Natural killer cell (primary cell): ENCODE results near the gene CHMP3. TPM values are rescaled to one million over a fixed set of nuclear protein-coding genes. Genes with fewer than 3 reads are reported as not detected.

Experiments
- ATAC-seq, 3 donors: fragments of 150-1000 bp in 2 of 3; fragments of 200-7000 bp in 1 of 3; cut with Tn5 transposase; 1 replicate in 1 of 3; 2 replicates in 2 of 3; pipeline ENCODE4 v1.10.0; 2021; ENCODE audit warnings: mild to moderate bottlenecking in 2 of 3, moderate library complexity in 2 of 3
- DNase-seq, 2 donors: peaks; one replicate each; pipeline versions ENCODE4 v3.0.0 to v3.0.0-alpha.2; 2013 to 2021; ENCODE audit warnings: mixed read lengths in 1 of 2
- H3K27ac ChIP-seq: one replicate; pipeline ENCODE4 v1.5.1; 2013; ENCODE audit warnings: mild to moderate bottlenecking, low read length
- H3K27me3 ChIP-seq: one replicate; pipeline ENCODE4 v1.6.1; 2013; ENCODE audit warnings: low read length; ENCODE audit not compliant: control insufficient read depth, insufficient read depth
- H3K36me3 ChIP-seq: one replicate; pipeline ENCODE4 v1.6.1; 2013; ENCODE audit warnings: low read length; ENCODE audit not compliant: control insufficient read depth, insufficient read depth
- H3K4me1 ChIP-seq: one replicate; pipeline ENCODE4 v1.6.1; 2013; ENCODE audit warnings: low read length; ENCODE audit not compliant: control insufficient read depth, insufficient read depth
- H3K4me3 ChIP-seq: one replicate; pipeline ENCODE4 v1.5.1; 2013; ENCODE audit warnings: low read length
- H3K9me3 ChIP-seq: one replicate; pipeline ENCODE4 v1.6.1; 2013; ENCODE audit warnings: low read length; ENCODE audit not compliant: control insufficient read depth, insufficient read depth
- H3K27ac Mint-ChIP-seq, 2 donors: one replicate each; pipeline ENCODE4 v1.8.0; 2022; ENCODE audit warnings: mild to moderate bottlenecking in 2 of 2, mixed read lengths in 2 of 2, moderate library complexity in 1 of 2
- H3K27me3 Mint-ChIP-seq, 2 donors: one replicate each; pipeline ENCODE4 v1.8.0; 2022; ENCODE audit warnings: low read depth in 2 of 2, mixed read lengths in 2 of 2
- H3K36me3 Mint-ChIP-seq: one replicate; pipeline ENCODE4 v1.8.0; 2022; ENCODE audit warnings: mixed read lengths
- H3K4me1 Mint-ChIP-seq, 2 donors: one replicate each; pipeline ENCODE4 v1.8.0; 2022; ENCODE audit warnings: mixed read lengths in 2 of 2
- H3K4me3 Mint-ChIP-seq: one replicate; pipeline ENCODE4 v1.8.0; 2022; ENCODE audit warnings: mild to moderate bottlenecking, moderate library complexity, mixed read lengths
- H3K9me3 Mint-ChIP-seq, 2 donors: one replicate each; pipeline ENCODE4 v1.8.0; 2022; ENCODE audit warnings: mixed read lengths in 2 of 2
- WGBS: methylation state at CpG from one replicate; pipeline ENCODE4 v1.1.7; 2013; ENCODE audit warnings: missing lambda C conversion rate; ENCODE audit not compliant: insufficient coverage; 5-methylcytosine and 5-hydroxymethylcytosine counted together
- intact Hi-C: fragments of 100-400 bp; cut with micrococcal nuclease; formaldehyde crosslinking; loops from one replicate; pipeline ENCODE4 v1.14.2; 2022
- total RNA-seq, 4 donors: library from RNA; stranded (reverse); fragments of 120-200 nt in 1 of 4; gene quantifications; one replicate each; pipeline versions ENCODE4 v1.2.3 to v1.2.4, GENCODE V29; 2013 to 2022
- TF ChIP-seq, protein P1 (sequence below): fragments of 200-600 bp; IDR thresholded peaks from one replicate; pipeline ENCODE4 v1.8.0; 2022; ENCODE audit warnings: antibody characterized with exemption

CHMP3 gene
- total RNA-seq, 3 donors from 2014 or later (not counting 1 experiment from before 2014, with no cell fraction given), result 47.4 to 50.3 (median 49.3) TPM

DNA sequence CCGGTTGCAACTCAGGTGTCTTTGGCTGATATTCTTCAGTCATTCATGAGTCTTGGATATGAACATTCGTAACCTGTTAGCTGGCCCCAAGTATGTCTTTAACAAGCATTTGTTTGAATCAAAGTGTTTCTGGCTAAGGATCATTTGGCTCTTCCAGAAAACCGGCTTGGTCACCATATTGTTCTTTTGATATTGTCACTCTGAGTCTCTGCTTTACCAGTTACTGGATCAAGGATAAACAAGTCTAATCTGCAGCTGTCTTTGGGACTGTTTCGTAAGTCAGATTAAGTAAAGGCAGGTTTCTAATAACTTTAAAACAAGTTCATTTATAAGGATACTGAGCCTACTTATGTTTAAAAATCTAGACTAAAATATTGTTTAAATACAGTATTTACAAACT lies 73.0 kb downstream of the CHMP3 start:
- H3K27me3 Mint-ChIP-seq, result no peaks in the 10 kb centered on the region
- peaks cover 87% of the 10 kb centered on the region for H3K36me3 ChIP-seq
- intact Hi-C loops, result no loop called here
- no peak overlapping the region for H3K4me3 Mint-ChIP-seq
- no peaks in the 10 kb centered on the region for H3K9me3 ChIP-seq
- no peaks in the 10 kb centered on the region for H3K27me3 ChIP-seq
- peaks cover 14 to 16% of the 10 kb centered on the region in 2 donors for H3K4me1 Mint-ChIP-seq
- H3K36me3 Mint-ChIP-seq, result peaks cover 36% of the 10 kb centered on the region
- WGBS, result 95% methylated on average over 4 of the region's 4 CpGs
- H3K4me3 ChIP-seq, result no peak overlapping the region
- no peaks in the 10 kb centered on the region for H3K9me3 Mint-ChIP-seq
- H3K27ac ChIP-seq, result no peak overlapping the region
- H3K4me1 ChIP-seq, result no peaks in the 10 kb centered on the region
- no peak for ATAC-seq
- peak overlapping the region; percentile 22 to 59 for H3K27ac Mint-ChIP-seq
- no peak for DNase-seq
- TF ChIP-seq, protein P1, sequence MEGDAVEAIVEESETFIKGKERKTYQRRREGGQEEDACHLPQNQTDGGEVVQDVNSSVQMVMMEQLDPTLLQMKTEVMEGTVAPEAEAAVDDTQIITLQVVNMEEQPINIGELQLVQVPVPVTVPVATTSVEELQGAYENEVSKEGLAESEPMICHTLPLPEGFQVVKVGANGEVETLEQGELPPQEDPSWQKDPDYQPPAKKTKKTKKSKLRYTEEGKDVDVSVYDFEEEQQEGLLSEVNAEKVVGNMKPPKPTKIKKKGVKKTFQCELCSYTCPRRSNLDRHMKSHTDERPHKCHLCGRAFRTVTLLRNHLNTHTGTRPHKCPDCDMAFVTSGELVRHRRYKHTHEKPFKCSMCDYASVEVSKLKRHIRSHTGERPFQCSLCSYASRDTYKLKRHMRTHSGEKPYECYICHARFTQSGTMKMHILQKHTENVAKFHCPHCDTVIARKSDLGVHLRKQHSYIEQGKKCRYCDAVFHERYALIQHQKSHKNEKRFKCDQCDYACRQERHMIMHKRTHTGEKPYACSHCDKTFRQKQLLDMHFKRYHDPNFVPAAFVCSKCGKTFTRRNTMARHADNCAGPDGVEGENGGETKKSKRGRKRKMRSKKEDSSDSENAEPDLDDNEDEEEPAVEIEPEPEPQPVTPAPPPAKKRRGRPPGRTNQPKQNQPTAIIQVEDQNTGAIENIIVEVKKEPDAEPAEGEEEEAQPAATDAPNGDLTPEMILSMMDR, result no peak

DNA sequence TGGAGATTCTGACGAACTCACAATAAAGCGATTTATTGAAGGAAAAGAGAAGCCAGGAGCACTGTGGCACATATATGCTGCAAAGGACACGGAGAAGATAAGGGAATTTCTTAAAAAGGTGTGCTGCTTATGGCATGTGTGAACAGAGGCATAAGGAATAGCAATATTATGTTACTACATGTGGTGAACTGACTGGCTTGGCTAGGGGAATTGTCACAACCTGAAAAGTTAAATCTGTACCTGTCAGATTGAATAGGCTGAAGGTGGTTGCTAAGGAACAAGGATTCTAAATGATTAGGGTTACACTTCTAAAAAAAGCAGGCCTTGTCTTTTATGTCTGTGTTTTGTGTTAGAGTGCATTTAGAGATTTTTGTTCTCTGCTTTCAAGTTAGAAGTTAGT lies 73.7 kb downstream of the CHMP3 start:
- peaks cover 8 to 17% of the 10 kb centered on the region in 2 donors for H3K4me1 Mint-ChIP-seq
- Histone ChIP-seq H3K36me3 (peaks cover 91% of the 10 kb centered on the region), H3K27ac (no peak overlapping the region), H3K4me1 (no peaks in the 10 kb centered on the region), H3K27me3 (no peaks in the 10 kb centered on the region), H3K9me3 (no peaks in the 10 kb centered on the region), H3K4me3 (no peak overlapping the region)
- ATAC-seq (no peak), DNase-seq (no peak)
- H3K4me3 Mint-ChIP-seq, result no peak overlapping the region
- no peaks in the 10 kb centered on the region for H3K9me3 Mint-ChIP-seq
- TF ChIP-seq, protein P1, result no peak
- H3K36me3 Mint-ChIP-seq, result peaks cover 43% of the 10 kb centered on the region
- H3K27ac Mint-ChIP-seq, result peak overlapping the region; percentile 10 to 59
- H3K27me3 Mint-ChIP-seq, result no peaks in the 10 kb centered on the region
- 98% methylated on average over 3 of the region's 3 CpGs for WGBS
- intact Hi-C loops, result no loop called here

DNA sequence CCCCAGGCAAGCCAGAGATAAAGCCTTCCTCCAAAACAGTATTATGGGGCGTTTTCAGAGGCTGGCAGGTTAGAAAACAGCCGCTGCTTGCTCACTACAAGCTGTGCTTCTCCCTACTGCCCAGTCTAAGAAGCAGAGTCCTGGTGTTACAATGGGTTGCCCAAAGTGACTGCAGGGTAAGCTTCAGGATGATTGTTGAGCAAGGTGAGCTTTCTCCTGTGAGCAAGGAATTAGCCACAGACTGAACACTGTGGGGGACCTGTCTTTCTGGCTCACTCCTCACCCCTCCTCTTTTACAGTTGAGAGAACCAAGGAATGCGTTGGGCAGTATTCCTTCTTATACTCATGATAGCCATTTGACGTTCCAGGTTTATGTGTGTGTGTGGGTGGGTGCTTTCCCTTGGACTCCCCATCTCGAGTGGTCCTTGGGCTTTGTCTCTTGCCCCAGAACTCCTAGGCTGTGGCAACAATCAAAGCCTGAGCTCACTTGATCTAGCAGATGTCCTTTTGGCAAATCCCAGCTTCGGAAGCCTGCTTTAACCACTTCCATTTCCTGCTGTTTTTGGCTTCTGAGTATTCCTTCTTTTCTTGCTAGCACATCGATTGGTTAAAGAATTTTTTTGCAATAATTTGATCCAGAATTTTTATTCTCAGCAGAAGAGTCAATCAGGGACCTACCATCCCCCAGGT lies 74.5 kb downstream of the CHMP3 start:
- Mint-ChIP-seq H3K27ac (peak overlapping the region; percentile 10 to 59), H3K4me1 (peaks cover 4 to 19% of the 10 kb centered on the region in 2 donors), H3K9me3 (no peaks in the 10 kb centered on the region), H3K4me3 (no peak overlapping the region), H3K36me3 (peaks cover 52% of the 10 kb centered on the region), H3K27me3 (no peaks in the 10 kb centered on the region)
- H3K9me3 ChIP-seq, result no peaks in the 10 kb centered on the region
- no peak overlapping the region for H3K27ac ChIP-seq
- ATAC-seq (no peak), DNase-seq (no peak)
- no peaks in the 10 kb centered on the region for H3K4me1 ChIP-seq
- H3K27me3 ChIP-seq, result no peaks in the 10 kb centered on the region
- H3K4me3 ChIP-seq, result no peak overlapping the region
- H3K36me3 ChIP-seq, result peaks cover 98% of the 10 kb centered on the region
- intact Hi-C loops, result no loop called here
- 98% methylated on average over 5 of the region's 7 CpGs for WGBS
- TF ChIP-seq, protein P1, result no peak

DNA sequence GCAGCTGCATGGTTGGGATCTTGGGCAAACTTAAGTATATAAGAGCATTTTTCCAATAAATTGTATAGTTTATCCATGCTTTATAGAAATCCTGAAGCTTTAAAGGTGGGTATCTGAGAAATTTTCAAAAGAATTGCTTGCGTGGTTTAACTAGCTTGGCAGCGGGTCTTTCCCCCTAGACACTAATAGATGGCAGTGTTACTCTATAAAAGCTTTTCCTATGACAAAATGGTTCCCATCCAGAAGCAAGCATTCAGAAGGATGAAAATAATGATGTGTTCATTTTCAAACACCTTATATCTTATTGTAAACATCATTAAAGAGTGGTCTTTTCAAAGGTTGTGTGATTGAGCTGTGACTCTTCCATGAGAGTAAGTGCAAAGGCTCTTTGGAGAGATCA lies 76.2 kb downstream of the CHMP3 start:
- no peak overlapping the region for H3K27ac ChIP-seq
- DNase-seq (peak in 1 of 2 donors; percentile 28), ATAC-seq (no peak)
- intact Hi-C loops, result no loop called here
- Mint-ChIP-seq H3K9me3 (no peaks in the 10 kb centered on the region), H3K27me3 (no peaks in the 10 kb centered on the region), H3K4me3 (no peak overlapping the region), H3K4me1 (peaks cover 4 to 21% of the 10 kb centered on the region in 2 donors), H3K27ac (peak overlapping the region in 1 of 2 donors; percentile 65), H3K36me3 (peaks cover 62% of the 10 kb centered on the region)
- WGBS, result 100% methylated on average over 2 of the region's 2 CpGs
- TF ChIP-seq, protein P1, result no peak
- peaks cover 100% of the 10 kb centered on the region for H3K36me3 ChIP-seq
- H3K9me3 ChIP-seq, result no peaks in the 10 kb centered on the region
- H3K27me3 ChIP-seq, result no peaks in the 10 kb centered on the region
- H3K4me3 ChIP-seq, result no peak overlapping the region
- no peaks in the 10 kb centered on the region for H3K4me1 ChIP-seq
